Measurements from ENCODE around the gene MORN1.

- TF ChIP-seq POLR2AphosphoS5 (IDR thresholded peaks at IDR 0.05; ENCODE audit: borderline replicate concordance, low read depth, low read length) (no peak), EZH2 (IDR thresholded peaks at IDR 0.05) (no peak), FOXP2 (optimal IDR thresholded peaks at IDR 0.05; ENCODE audit: control extremely low read depth, extremely low read length, insufficient read depth) (no peak)
Measured at GRCh38 chr1:2317230-2318065, 73.9 kb downstream of the MORN1 start.

Measured in SK-N-MC (cell line).